HCT116 (cell line): ENCODE data around the gene GLYATL3. TPM values are rescaled to one million over a fixed set of nuclear protein-coding genes. Genes with fewer than 3 reads are reported as not detected.

Experiments used
- ATAC-seq: fragments of 200-7000 bp; cut with Tn5 transposase; 2 replicates; pipeline ENCODE4 v1.9.1; 2020; ENCODE audit warnings: mild to moderate bottlenecking, moderate library complexity
- BruUV-seq: library from RNA; stranded (reverse); fragments of 400-500 nt; replicated peaks from 2 replicates; lab custom pipeline; 2021; lab: Mats Ljungman, UMichigan
- CTCF ChIA-PET: fragments of 300-600 bp; sonication (Branson Sonifier 250); formaldehyde crosslinking; loops from one replicate; lab custom pipeline; 2021; ENCODE audit warnings: antibody characterized with exemption; lab: Charles Lee
- POLR2A ChIA-PET: fragments of 300-600, 350-600 bp; sonication (Branson Sonifier 250); formaldehyde crosslinking; loops from one replicate; lab custom pipeline; 2021; ENCODE audit warnings: antibody characterized with exemption; lab: Charles Lee
- RAD21 ChIA-PET, 2 experiments: fragments of 300-600 bp; sonication (Branson Sonifier 250); formaldehyde crosslinking; loops; one replicate each; lab custom pipeline; 2023; ENCODE audit warnings: low total read pairs in 2 of 2; ENCODE audit not compliant: uncharacterized antibody in 2 of 2, unreplicated experiment in 2 of 2, low non-redundant PET in 1 of 2; lab: Charles Lee
- DNase-seq: peaks from one replicate; pipeline ENCODE4 v3.0.0-alpha.2; 2010; ENCODE audit warnings: low read depth, low spot score
- H2AFZ ChIP-seq: fragments of 200-600 bp; shearing (Covaris generic), sonication (generic); 2 replicates; pipeline ENCODE4 v1.6.1; 2017; ENCODE audit warnings: low read depth, mixed run types, mixed read lengths, antibody characterized with exemption, low read length; ENCODE audit not compliant: poor library complexity, severe bottlenecking
- H3K27ac ChIP-seq: 2 replicates; pipeline ENCODE4 v1.5.1; 2012; ENCODE audit warnings: low read depth, low read length
- H3K27me3 ChIP-seq: fragments of 200-600 bp; sonication (generic); 2 replicates; pipeline ENCODE4 v1.6.1; 2016; ENCODE audit warnings: mixed run types, low read length, mixed read lengths; ENCODE audit not compliant: insufficient read depth
- H3K36me3 ChIP-seq, 2 experiments: fragments of 200-500 bp in 1 of 2; fragments of 200-600 bp in 1 of 2; sonication (Bioruptor generic) in 1 of 2; sonication (generic) in 1 of 2; 2 replicates each; pipeline versions ENCODE4 v1.5.1 to v1.6.1; 2014 to 2016; ENCODE audit warnings: low read length in 2 of 2, inconsistent platforms in 1 of 2, mixed read lengths in 1 of 2, mixed run types in 1 of 2; ENCODE audit not compliant: insufficient read depth in 2 of 2, control insufficient read depth in 1 of 2
- H3K4me1 ChIP-seq, 2 experiments: fragments of 200-600 bp in 1 of 2; sonication (generic) in 1 of 2; 2 replicates each; pipeline versions ENCODE4 v1.5.1 to v1.6.1; 2012 to 2017; ENCODE audit warnings: low read length in 2 of 2, inconsistent platforms in 1 of 2, mild to moderate bottlenecking in 1 of 2, mixed read lengths in 1 of 2, mixed run types in 1 of 2, moderate library complexity in 1 of 2; ENCODE audit not compliant: insufficient read depth in 2 of 2, control insufficient read depth in 1 of 2
- H3K4me2 ChIP-seq: fragments of 200-600 bp; sonication (generic); 2 replicates; pipeline ENCODE4 v1.6.1; 2017; ENCODE audit warnings: mixed run types, low read length, mixed read lengths
- H3K4me3 ChIP-seq, 2 experiments: fragments of 200-600 bp in 1 of 2; sonication (generic) in 1 of 2; replicated peaks in 1 of 2; 2 replicates each; pipeline ENCODE4 v1.5.1; 2011 to 2016; ENCODE audit warnings: low read length in 2 of 2, control low read depth in 1 of 2, low read depth in 1 of 2, mild to moderate bottlenecking in 1 of 2, mixed read lengths in 1 of 2, mixed run types in 1 of 2
- H3K79me2 ChIP-seq: fragments of 200-600 bp; sonication (generic); 2 replicates; pipeline ENCODE4 v1.6.1; 2017; ENCODE audit warnings: mild to moderate bottlenecking, mixed run types, low read length, moderate library complexity, mixed read lengths; ENCODE audit not compliant: insufficient read depth
- H3K9ac ChIP-seq: fragments of 200-600 bp; sonication (generic); 2 replicates; pipeline ENCODE4 v1.6.1; 2016; ENCODE audit warnings: low read length, mixed read lengths
- H3K9me2 ChIP-seq: fragments of 200-600 bp; sonication (generic), shearing (Covaris generic); 2 replicates; pipeline ENCODE4 v1.6.1; 2017; ENCODE audit warnings: mixed run types, mild to moderate bottlenecking, moderate library complexity; ENCODE audit not compliant: insufficient read depth
- H3K9me3 ChIP-seq, 2 experiments: fragments of 200-500 bp in 1 of 2; fragments of 200-600 bp in 1 of 2; sonication (Bioruptor generic) in 1 of 2; sonication (generic) in 1 of 2; 2 replicates each; pipeline ENCODE4 v1.6.1; 2014 to 2017; ENCODE audit warnings: low read length in 2 of 2, mixed read lengths in 2 of 2, inconsistent platforms in 1 of 2, low read depth in 1 of 2, mild to moderate bottlenecking in 1 of 2, mixed run types in 1 of 2, moderate library complexity in 1 of 2; ENCODE audit not compliant: control insufficient read depth in 1 of 2, insufficient read depth in 1 of 2
- H4K20me1 ChIP-seq: fragments of 200-600 bp; sonication (generic), shearing (Covaris generic); 2 replicates; pipeline ENCODE4 v1.6.1; 2017; ENCODE audit warnings: mixed run types, mild to moderate bottlenecking, moderate library complexity; ENCODE audit not compliant: insufficient read depth
- EZH2 ChIP-seq: fragments of 200-600 bp; sonication (generic); IDR thresholded peaks from 2 replicates; pipeline ENCODE4 v1.6.1; 2017; ENCODE audit warnings: antibody characterized with exemption, mixed run types
- JUND ChIP-seq: IDR thresholded peaks from 2 replicates; pipeline ENCODE4 v1.6.1; 2012
- POLR2A ChIP-seq: IDR thresholded peaks from 2 replicates; pipeline ENCODE4 v1.7.0; 2011; ENCODE audit warnings: borderline replicate concordance; ENCODE audit not compliant: insufficient read depth, insufficient read length; ENCODE audit errors: extremely low read depth
- intact Hi-C: fragments of 100-400 bp; cut with micrococcal nuclease; formaldehyde crosslinking; loops from 2 replicates; pipeline ENCODE4 v1.10.0; 2022
- total RNA-seq: library from RNA; stranded (reverse); gene quantifications from one replicate; pipeline ENCODE4 v1.2.1, GENCODE V29; 2021; ENCODE audit not compliant: unreplicated experiment

GLYATL3 gene
- total RNA-seq, 1 experiment from 2014 or later, result not detected

- ATAC-seq, result no peak
Observed at GRCh38 chr6:49576618-49577017, 76.9 kb downstream of the GLYATL3 start.

More at GRCh38 chr6:49576618-49577017, 76.9 kb downstream of the GLYATL3 start:
- no peaks in the 10 kb centered on the region for H3K27me3 ChIP-seq
- no peak overlapping the region for H2AFZ ChIP-seq
- H3K9ac ChIP-seq, result no peak overlapping the region
- no TSS peak for BruUV-seq
- POLR2A ChIA-PET, result no interaction called here
- H3K4me1 ChIP-seq, result no peaks in the 10 kb centered on the region
- intact Hi-C loops, result no loop called here
- no peak for DNase-seq
- no peaks in the 10 kb centered on the region for H3K79me2 ChIP-seq
- no peaks in the 10 kb centered on the region for H4K20me1 ChIP-seq
- RAD21 ChIA-PET, result no interaction called here
- no peak overlapping the region for H3K27ac ChIP-seq
- no peak overlapping the region for H3K4me2 ChIP-seq
- no peaks in the 10 kb centered on the region for H3K9me2 ChIP-seq
- no peaks in the 10 kb centered on the region for H3K36me3 ChIP-seq
- H3K4me3 ChIP-seq, result no peak overlapping the region
- no peak for TF ChIP-seq EZH2
- TF ChIP-seq JUND, result no peak
- no peak for TF ChIP-seq POLR2A
- H3K9me3 ChIP-seq, result no peaks in the 10 kb centered on the region
- CTCF ChIA-PET, result no interaction called here

Other genes starting within 250 kb of the GLYATL3 start
- gene MMUT, start 36.7 kb upstream of the GLYATL3 start, total RNA-seq, result 12.4 TPM
- gene CENPQ, start 36.6 kb upstream of the GLYATL3 start, total RNA-seq, result 11.3 TPM
- 31.6 TPM for gene C6orf141, start 50.7 kb downstream of the GLYATL3 start, total RNA-seq
- 0.57 TPM for gene RHAG, start 136.9 kb downstream of the GLYATL3 start, total RNA-seq
- gene CRISP2, start 213.6 kb downstream of the GLYATL3 start, total RNA-seq, result not detected
- gene CRISP3, start 244.5 kb downstream of the GLYATL3 start, total RNA-seq, result not detected